ENCODE data around the gene SLC20A1.

GRCh38 chr2:112670252-112671022, 24.7 kb downstream of the SLC20A1 start:
- TF ChIP-seq CTCF (IDR thresholded peaks at IDR 0.05; ENCODE audit: low read length) = no peak
- TF ChIP-seq EZH2 (IDR thresholded peaks at IDR 0.05; ENCODE audit: borderline replicate concordance, low read length) = no peak

All from OCI-LY1 (cell line).